Thyroid gland (tissue), 4 donors: ENCODE results near the gene MUCL1.
"Not testable (repeated sequence)": the region's sequence is repeated elsewhere in the genome, so short reads cannot be mapped to it uniquely, and the experiment has no call there.

Experiments used
- CTCF ChIP-seq, 6 experiments: fragments of 200-600 bp in 3 of 6; fragments of 450-650 bp in 3 of 6; sonication (generic) in 3 of 6; IDR thresholded peaks; one replicate each; pipeline ENCODE4 v1.5.1; 2016 to 2019; ENCODE audit warnings: antibody characterized with exemption in 6 of 6, mild to moderate bottlenecking in 2 of 6, inconsistent platforms in 1 of 6, moderate library complexity in 1 of 6
- POLR2A ChIP-seq, 2 donors: fragments of 450-650 bp; IDR thresholded peaks; one replicate each; pipeline ENCODE4 v1.6.1; 2017; ENCODE audit warnings: antibody characterized with exemption in 2 of 2, mild to moderate bottlenecking in 2 of 2, moderate library complexity in 1 of 2

DNA sequence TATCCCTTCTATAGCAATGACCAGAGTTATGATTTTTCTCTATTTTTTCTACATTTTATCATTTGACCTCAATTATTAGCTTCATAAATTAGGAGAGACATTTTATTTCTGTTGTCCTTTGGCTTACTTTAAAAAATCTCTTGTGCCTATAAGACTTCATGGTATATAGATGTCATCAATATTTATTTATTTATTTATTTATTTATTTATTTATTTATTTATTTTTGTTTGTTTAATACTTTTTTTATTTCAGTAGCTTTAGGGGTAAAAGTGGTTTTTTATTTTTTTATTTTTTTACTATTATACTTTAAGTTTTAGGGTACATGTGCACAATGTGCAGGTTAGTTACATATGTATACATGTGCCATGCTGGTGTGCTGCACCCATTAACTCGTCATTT, 28.3 kb downstream of the MUCL1 start:
- TF ChIP-seq CTCF, POLR2A (IDR thresholded peaks at IDR 0.05): not testable (repeated sequence)
